Measurements from ENCODE around the gene CABP7. TPM values are rescaled to one million over a fixed set of nuclear protein-coding genes. Genes with fewer than 3 reads are reported as not detected.

CABP7 gene
- total RNA-seq, 4 donors from 2014 or later, result 0.48 TPM; not detected in 3

DNA sequence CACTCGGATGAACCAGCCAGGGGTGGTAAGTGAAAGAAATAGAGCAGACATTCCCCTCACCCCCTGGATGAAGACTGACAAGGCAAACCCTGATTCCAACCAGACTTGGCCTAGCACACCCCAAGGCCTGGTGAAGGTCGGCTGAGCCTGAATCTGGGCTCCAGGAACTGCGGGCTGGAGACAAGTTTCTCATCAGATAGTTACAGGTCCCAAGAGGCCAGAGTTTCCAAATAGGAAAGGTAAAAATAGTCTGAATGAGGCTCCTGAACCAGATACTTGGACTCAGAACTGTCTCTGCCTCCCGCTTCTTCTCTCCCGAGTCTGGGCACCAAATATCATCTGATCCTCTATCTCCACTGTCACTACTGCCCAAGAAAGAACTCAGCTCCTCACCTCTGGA is 39.2 kb downstream of the CABP7 start:
- DNase-seq (ENCODE audit: low spot score in 2 of 2), result no peak
- Histone ChIP-seq H3K27ac (no peak overlapping the region), H3K4me1 (no peaks in the 10 kb centered on the region), H3K9me3 (no peaks in the 10 kb centered on the region), H3K27me3 (no peaks in the 10 kb centered on the region), H3K36me3 (no peaks in the 10 kb centered on the region), H3K4me3 (no peak overlapping the region)
- 70% methylated on average over 5 of the region's 5 CpGs for WGBS
- TF ChIP-seq POLR2A (IDR thresholded peaks at IDR 0.05), result no peak
- TF ChIP-seq POLR2AphosphoS5 (IDR thresholded peaks at IDR 0.05), result no peak
- TF ChIP-seq, protein P1, sequence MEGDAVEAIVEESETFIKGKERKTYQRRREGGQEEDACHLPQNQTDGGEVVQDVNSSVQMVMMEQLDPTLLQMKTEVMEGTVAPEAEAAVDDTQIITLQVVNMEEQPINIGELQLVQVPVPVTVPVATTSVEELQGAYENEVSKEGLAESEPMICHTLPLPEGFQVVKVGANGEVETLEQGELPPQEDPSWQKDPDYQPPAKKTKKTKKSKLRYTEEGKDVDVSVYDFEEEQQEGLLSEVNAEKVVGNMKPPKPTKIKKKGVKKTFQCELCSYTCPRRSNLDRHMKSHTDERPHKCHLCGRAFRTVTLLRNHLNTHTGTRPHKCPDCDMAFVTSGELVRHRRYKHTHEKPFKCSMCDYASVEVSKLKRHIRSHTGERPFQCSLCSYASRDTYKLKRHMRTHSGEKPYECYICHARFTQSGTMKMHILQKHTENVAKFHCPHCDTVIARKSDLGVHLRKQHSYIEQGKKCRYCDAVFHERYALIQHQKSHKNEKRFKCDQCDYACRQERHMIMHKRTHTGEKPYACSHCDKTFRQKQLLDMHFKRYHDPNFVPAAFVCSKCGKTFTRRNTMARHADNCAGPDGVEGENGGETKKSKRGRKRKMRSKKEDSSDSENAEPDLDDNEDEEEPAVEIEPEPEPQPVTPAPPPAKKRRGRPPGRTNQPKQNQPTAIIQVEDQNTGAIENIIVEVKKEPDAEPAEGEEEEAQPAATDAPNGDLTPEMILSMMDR (IDR thresholded peaks at IDR 0.05), result no peak
- TF ChIP-seq EP300 (IDR thresholded peaks at IDR 0.05), result no peak

DNA sequence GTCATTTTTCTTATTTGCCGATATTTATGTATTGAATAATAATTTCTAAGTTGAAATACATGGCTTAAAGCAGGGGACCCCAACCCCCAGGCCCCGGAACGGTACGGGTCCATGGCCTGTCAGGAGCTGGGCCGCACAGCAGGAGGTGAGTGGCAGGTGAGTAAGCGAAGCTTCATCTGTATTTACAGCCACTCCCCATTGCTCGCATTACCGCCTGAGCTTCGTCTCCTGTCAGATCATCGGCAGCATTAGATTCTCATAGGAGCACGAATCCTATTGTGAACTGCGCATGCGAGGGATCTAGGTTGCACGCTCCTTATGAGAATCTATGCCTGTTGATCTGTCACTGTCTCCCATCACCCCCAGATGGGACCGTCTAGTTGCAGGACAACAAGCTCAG is 42.5 kb downstream of the CABP7 start:
- no peak for DNase-seq (ENCODE audit: low spot score in 2 of 2)
- Histone ChIP-seq H3K27me3 (no peaks in the 10 kb centered on the region), H3K36me3 (no peaks in the 10 kb centered on the region), H3K4me3 (no peak overlapping the region), H3K9me3 (no peaks in the 10 kb centered on the region), H3K4me1 (peaks cover 8% of the 10 kb centered on the region), H3K27ac (no peak overlapping the region)
- WGBS, result 87% methylated on average over 15 of the region's 15 CpGs
- TF ChIP-seq POLR2AphosphoS5 (IDR thresholded peaks at IDR 0.05) (no peak), POLR2A (IDR thresholded peaks at IDR 0.05) (no peak), EP300 (IDR thresholded peaks at IDR 0.05) (no peak)
- TF ChIP-seq, protein P1 (IDR thresholded peaks at IDR 0.05), result no peak

DNA sequence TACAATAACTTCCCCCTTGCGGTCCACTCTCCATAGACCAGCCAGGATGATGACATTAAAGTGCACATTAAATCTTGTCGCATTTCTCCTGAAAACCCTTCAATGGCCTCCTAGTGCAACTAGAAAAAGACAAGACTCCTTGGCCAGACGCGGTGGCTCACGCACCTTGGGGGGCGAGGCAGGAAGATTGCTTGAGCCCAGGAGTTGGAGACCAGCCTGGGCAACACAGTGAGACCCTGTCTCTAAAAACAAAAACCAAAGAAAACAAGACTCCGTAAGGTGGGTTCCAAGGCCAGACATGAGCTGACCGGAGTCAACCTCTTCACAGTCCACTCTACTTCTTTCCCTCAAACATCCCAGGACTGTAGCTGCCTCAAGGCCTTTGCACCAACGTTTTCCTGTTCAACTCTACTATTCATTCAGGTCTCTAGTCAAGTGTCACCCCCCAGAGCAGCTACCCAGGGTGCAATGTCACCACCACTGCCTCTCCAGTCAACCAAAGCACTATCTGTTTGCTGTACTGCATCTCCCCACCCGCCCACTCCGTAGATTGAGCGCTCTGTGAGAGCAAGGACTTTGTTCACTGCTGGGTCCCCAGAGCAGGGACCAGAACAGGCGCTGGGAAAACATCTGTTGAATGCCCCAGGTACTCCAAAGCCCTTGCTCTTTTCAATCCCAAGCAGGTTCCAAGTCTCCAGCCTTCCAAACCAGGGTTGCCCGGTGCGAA is 46.3 kb downstream of the CABP7 start:
- DNase-seq (ENCODE audit: low spot score in 2 of 2), result no peak
- peak overlapping the region; percentile 86 for H3K27ac ChIP-seq
- H3K9me3 ChIP-seq, result no peaks in the 10 kb centered on the region
- WGBS, result 62% methylated on average over 13 of the region's 15 CpGs
- no peaks in the 10 kb centered on the region for H3K27me3 ChIP-seq
- peaks cover 24% of the 10 kb centered on the region for H3K4me1 ChIP-seq
- H3K4me3 ChIP-seq, result peak overlapping the region; percentile 80
- peaks cover 15% of the 10 kb centered on the region for H3K36me3 ChIP-seq
- TF ChIP-seq, protein P1 (IDR thresholded peaks at IDR 0.05), result no peak
- TF ChIP-seq EP300 (IDR thresholded peaks at IDR 0.05) (no peak), POLR2A (IDR thresholded peaks at IDR 0.05) (no peak), POLR2AphosphoS5 (IDR thresholded peaks at IDR 0.05) (no peak)

DNA sequence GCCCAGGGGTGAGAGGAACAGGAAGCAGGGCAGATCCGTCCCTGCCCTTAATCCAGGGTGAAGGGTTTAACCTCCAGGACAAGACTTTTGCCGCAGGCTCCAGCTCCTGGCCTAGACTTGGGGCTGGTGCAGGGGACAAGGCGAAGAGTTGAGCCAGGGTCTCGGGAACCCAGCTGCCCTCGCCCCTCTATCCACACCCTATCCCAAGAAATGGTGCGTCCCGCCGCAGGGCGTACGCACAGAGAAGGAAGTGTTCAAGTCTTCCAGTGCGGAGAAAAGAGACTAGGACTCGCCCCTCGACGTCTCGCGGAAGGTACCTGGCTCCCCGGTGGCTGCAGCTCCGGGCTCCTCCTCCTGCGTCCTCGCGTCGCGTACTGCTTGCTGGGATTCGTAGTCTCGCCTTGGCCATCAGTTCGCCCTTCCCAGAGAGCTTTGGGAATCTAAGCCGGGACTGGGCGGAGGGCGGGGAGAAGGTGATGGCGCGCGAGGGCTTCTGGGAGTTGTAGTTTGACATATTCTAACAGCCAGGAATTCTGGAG is 46.9 kb downstream of the CABP7 start, which contains the start of gene ZMAT5:
TSS of gene ZMAT5 (minus strand) at position 376 of the 539 bp plus-strand sequence. CDS start 18,463 bp downstream, outside the sequence.
- peak within 1 kb of the TSS; percentile 80 for H3K4me3 ChIP-seq
- peaks cover 16% of the 10 kb centered on the region for H3K36me3 ChIP-seq
- H3K27me3 ChIP-seq, result no peaks in the 10 kb centered on the region
- TF ChIP-seq POLR2A (IDR thresholded peaks at IDR 0.05) (no peak), POLR2AphosphoS5 (IDR thresholded peaks at IDR 0.05) (peak in 1 of 3 donors; percentile 38)
- H3K9me3 ChIP-seq, result no peaks in the 10 kb centered on the region
- H3K27ac ChIP-seq, result peak within 1 kb of the TSS; percentile 86
- 2% methylated on average over 6 of the region's 32 CpGs for WGBS
- DNase-seq (ENCODE audit: low spot score in 2 of 2), result peak; percentile 95 to 96
- H3K4me1 ChIP-seq, result peaks cover 24% of the 10 kb centered on the region

GRCh38 chr22:29767171-29768051 is 47.6 kb downstream of the CABP7 start, which contains the start of gene UQCR10:
Gene UQCR10 (plus strand): TSS chr22:29767369. CDS start chr22:29767399, 30 bp downstream.
- H3K27ac ChIP-seq, result peak within 1 kb of the TSS; percentile 86
- under 1% methylated on average over 30 of the region's 46 CpGs for WGBS
- peaks cover 16% of the 10 kb centered on the region for H3K36me3 ChIP-seq
- peak; percentile 94 to 97 for DNase-seq (ENCODE audit: low spot score in 2 of 2)
- no peaks in the 10 kb centered on the region for H3K9me3 ChIP-seq
- H3K4me1 ChIP-seq, result peaks cover 24% of the 10 kb centered on the region
- TF ChIP-seq POLR2AphosphoS5 (IDR thresholded peaks at IDR 0.05), result peak in 1 of 3 donors; percentile 81
- TF ChIP-seq, protein P1 (IDR thresholded peaks at IDR 0.05), result no peak
- peak within 1 kb of the TSS; percentile 80 for H3K4me3 ChIP-seq
- no peaks in the 10 kb centered on the region for H3K27me3 ChIP-seq

Measured in suprapubic skin (tissue), 4 donors.